Keratinocyte (primary cell): Measurements from ENCODE around the gene GPR152. TPM values are rescaled to one million over a fixed set of nuclear protein-coding genes. Genes with fewer than 3 reads are reported as not detected.

Experiments used
- DNase-seq: peaks from one replicate; pipeline ENCODE4 v3.0.0-alpha.2; 2011; ENCODE audit warnings: low read depth, missing footprints, low spot score
- FAIRE-seq: peaks from 2 replicates; lab custom pipeline; 2011; peaks lifted over from hg19 to GRCh38; lab: Jason Lieb, UNC
- H2AFZ ChIP-seq: 2 replicates; pipeline ENCODE4 v1.6.0; 2012; ENCODE audit warnings: low read length, control low read depth, inconsistent platforms; ENCODE audit not compliant: control insufficient read depth
- H3K27ac ChIP-seq: 2 replicates; pipeline ENCODE4 v1.5.1; 2011; ENCODE audit warnings: low read length; ENCODE audit not compliant: control insufficient read depth, insufficient read depth
- H3K27me3 ChIP-seq: 3 replicates; pipeline ENCODE4 v1.6.0; 2011; ENCODE audit warnings: low read length; ENCODE audit not compliant: control insufficient read depth, insufficient read depth; ENCODE audit errors: extremely low read depth
- H3K36me3 ChIP-seq, 2 experiments: 2 replicates in 1 of 2; 3 replicates in 1 of 2; pipeline ENCODE4 v1.5.1; 2011; ENCODE audit warnings: low read length in 2 of 2, mild to moderate bottlenecking in 1 of 2; ENCODE audit not compliant: control insufficient read depth in 2 of 2, insufficient read depth in 2 of 2; ENCODE audit errors: extremely low read depth in 1 of 2
- H3K4me1 ChIP-seq: 3 replicates; pipeline ENCODE4 v1.5.1; 2011; ENCODE audit warnings: low read length; ENCODE audit not compliant: control insufficient read depth, insufficient read depth; ENCODE audit errors: extremely low read depth
- H3K4me2 ChIP-seq: 3 replicates; pipeline ENCODE4 v1.6.0; 2011; ENCODE audit warnings: low read depth, low read length; ENCODE audit not compliant: control insufficient read depth, insufficient read depth; ENCODE audit errors: extremely low read depth
- H3K4me3 ChIP-seq, 3 experiments: fragments of 200-600 bp in 1 of 3; sonication (generic) in 1 of 3; 2 replicates in 2 of 3; 3 replicates in 1 of 3; pipeline ENCODE4 v1.5.1; 2011 to 2016; ENCODE audit warnings: low read length in 3 of 3, mild to moderate bottlenecking in 3 of 3, control low read depth in 2 of 3, inconsistent platforms in 1 of 3, low read depth in 1 of 3, mixed read lengths in 1 of 3, mixed run types in 1 of 3, moderate library complexity in 1 of 3; ENCODE audit not compliant: control insufficient read depth in 2 of 3, insufficient read depth in 2 of 3; ENCODE audit errors: extremely low read depth in 1 of 3
- H3K79me2 ChIP-seq: 2 replicates; pipeline ENCODE4 v1.6.0; 2012; ENCODE audit warnings: low read length; ENCODE audit not compliant: control insufficient read depth, insufficient read depth
- H3K9ac ChIP-seq: 3 replicates; pipeline ENCODE4 v1.6.0; 2011; ENCODE audit warnings: low read length; ENCODE audit not compliant: control insufficient read depth, insufficient read depth; ENCODE audit errors: extremely low read depth
- H3K9me1 ChIP-seq: 3 replicates; pipeline ENCODE4 v1.6.0; 2011; ENCODE audit warnings: low read length; ENCODE audit not compliant: control insufficient read depth, insufficient read depth; ENCODE audit errors: extremely low read depth
- H3K9me3 ChIP-seq: 2 replicates; pipeline ENCODE4 v1.5.1; 2012; ENCODE audit warnings: low read depth, low read length; ENCODE audit not compliant: control insufficient read depth
- H4K20me1 ChIP-seq: 3 replicates; pipeline ENCODE4 v1.6.0; 2011; ENCODE audit warnings: low read length; ENCODE audit not compliant: control insufficient read depth, insufficient read depth; ENCODE audit errors: extremely low read depth
- CTCF ChIP-seq, 3 experiments: IDR thresholded peaks in 1 of 3; conservative IDR thresholded peaks in 1 of 3; optimal IDR thresholded peaks in 1 of 3; 2 replicates in 2 of 3; 3 replicates in 1 of 3; pipeline versions ENCODE3 to v1.5.1; 2011; ENCODE audit warnings: low read length in 3 of 3, mild to moderate bottlenecking in 3 of 3, moderate library complexity in 2 of 3, control low read depth in 1 of 3, inconsistent platforms in 1 of 3; ENCODE audit not compliant: insufficient read depth in 2 of 3; ENCODE audit errors: extremely low read depth in 1 of 3
- EZH2 ChIP-seq: IDR thresholded peaks from one replicate; pipeline ENCODE4 v1.6.1; 2012; ENCODE audit warnings: inconsistent platforms, mild to moderate bottlenecking, low read length, moderate library complexity
- dilution Hi-C: fragments of 300-500 bp; cut with MboI; formaldehyde crosslinking; loops from one replicate; pipeline ENCODE4 v1.7.0; 2020; ENCODE audit warnings: low sequenced_read_pairs; ENCODE audit not compliant: extremely low pct_ligation_motif_present
- polyA plus RNA-seq, 5 experiments: library from polyadenylated mRNA; depleted of rRNA in 3 of 5; stranded (reverse) in 3 of 5; stranded (forward) in 1 of 5; unstranded in 1 of 5; fragments of >200 nt; gene quantifications; 1 replicate in 1 of 5; 2 replicates in 3 of 5; 3 replicates in 1 of 5; pipeline versions ENCODE4 v1.2.1 to v1.2.3, GENCODE V29; 2011 to 2012; ENCODE audit warnings: missing spikeins in 2 of 5, low read depth in 1 of 5, low replicate concordance in 1 of 5

The GPR152 gene
- polyA plus RNA-seq, 1 donor (not counting 4 experiments of a cell fraction or from before 2014, with no cell fraction given): not detected

DNA sequence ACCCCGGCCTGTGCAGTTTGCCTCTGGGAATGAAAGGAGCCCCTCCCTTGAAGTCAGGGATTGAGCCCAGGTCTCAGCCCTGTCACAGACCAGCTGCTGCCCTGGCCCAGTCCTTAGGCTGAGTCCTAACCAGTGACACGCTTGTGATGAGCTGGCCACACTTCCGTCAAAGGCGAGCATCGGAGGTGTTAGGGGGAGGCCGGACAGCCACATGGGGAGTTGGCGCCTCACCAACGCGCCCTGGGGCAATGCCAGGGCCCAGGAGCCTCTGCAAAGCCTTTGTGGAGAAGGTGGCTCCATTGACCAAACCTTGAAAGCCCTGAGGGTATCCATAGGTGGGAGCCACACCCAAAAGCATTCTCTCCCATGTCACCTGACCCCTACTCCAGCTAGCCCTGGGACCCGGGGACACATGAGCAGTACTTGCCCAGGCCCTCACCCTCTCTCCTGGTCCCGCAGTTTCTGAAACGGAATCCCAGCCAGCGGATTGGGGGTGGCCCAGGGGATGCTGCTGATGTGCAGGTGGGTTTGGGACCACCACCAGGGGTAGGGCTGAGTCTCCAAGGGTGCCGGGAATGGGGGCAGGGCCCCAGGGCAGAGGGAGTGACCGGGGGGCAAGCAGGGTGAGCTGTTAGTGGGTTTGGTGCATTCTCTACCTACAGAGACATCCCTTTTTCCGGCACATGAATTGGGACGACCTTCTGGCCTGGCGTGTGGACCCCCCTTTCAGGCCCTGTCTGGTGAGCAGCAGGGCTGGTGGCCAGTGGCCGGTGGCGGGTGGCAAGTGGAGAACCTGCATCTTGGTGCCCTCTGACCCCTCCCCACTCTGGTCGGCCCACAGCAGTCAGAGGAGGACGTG, 18.8 kb downstream of the GPR152 start:
- H2AFZ ChIP-seq: no peak overlapping the region
- no peak for TF ChIP-seq CTCF (optimal IDR thresholded peaks at IDR 0.05 in 1 of 3, IDR thresholded peaks at IDR 0.05 in 1 of 3, conservative IDR thresholded peaks at IDR 0.05 in 1 of 3; ENCODE audit: extremely low read depth in 1 of 3, insufficient read depth in 2 of 3, low read length in 3 of 3)
- TF ChIP-seq EZH2: no peak
- peaks cover 2% of the 10 kb centered on the region for H4K20me1 ChIP-seq
- dilution Hi-C loops: no loop called here
- DNase-seq (no peak), FAIRE-seq (no peak)
- H3K27me3 ChIP-seq: no peaks in the 10 kb centered on the region
- no peak overlapping the region for H3K4me2 ChIP-seq
- no peaks in the 10 kb centered on the region for H3K9me1 ChIP-seq
- peaks cover 14% of the 10 kb centered on the region for H3K4me1 ChIP-seq
- H3K36me3 ChIP-seq: peaks cover 33 to 40% of the 10 kb centered on the region in 2 experiments
- no peak overlapping the region for H3K9ac ChIP-seq
- H3K4me3 ChIP-seq: no peak overlapping the region
- H3K9me3 ChIP-seq: no peaks in the 10 kb centered on the region
- peaks cover 23% of the 10 kb centered on the region for H3K79me2 ChIP-seq
- no peak overlapping the region for H3K27ac ChIP-seq

DNA sequence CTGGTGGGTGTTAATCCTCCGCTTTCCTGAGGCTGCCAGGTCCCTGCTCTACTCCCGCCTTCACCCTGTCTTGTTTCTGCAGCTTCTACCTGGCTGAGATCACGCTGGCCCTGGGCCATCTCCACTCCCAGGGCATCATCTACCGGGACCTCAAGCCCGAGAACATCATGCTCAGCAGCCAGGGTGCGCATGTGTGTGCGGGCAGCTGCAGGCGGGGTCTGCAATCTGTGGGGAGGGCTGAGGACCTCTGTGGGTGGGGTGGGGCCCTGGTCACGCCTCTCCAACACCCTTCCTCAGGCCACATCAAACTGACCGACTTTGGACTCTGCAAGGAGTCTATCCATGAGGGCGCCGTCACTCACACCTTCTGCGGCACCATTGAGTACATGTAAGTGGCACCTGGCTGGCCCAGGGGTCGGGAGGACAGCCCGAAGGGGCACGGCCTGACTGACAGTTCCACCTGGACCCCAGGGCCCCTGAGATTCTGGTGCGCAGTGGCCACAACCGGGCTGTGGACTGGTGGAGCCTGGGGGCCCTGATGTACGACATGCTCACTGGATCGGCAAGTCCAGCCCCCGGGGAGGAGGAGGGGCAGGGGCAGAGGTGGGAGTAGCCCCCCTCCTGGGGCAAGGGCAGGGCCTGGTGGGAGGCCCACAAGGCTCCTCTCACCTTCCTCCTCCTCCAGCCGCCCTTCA, 19.7 kb downstream of the GPR152 start:
- TF ChIP-seq CTCF (optimal IDR thresholded peaks at IDR 0.05 in 1 of 3, IDR thresholded peaks at IDR 0.05 in 1 of 3, conservative IDR thresholded peaks at IDR 0.05 in 1 of 3; ENCODE audit: extremely low read depth in 1 of 3, insufficient read depth in 2 of 3, low read length in 3 of 3): no peak
- TF ChIP-seq EZH2: no peak
- Histone ChIP-seq H3K27ac (no peak overlapping the region), H3K4me3 (no peak overlapping the region), H2AFZ (no peak overlapping the region), H3K36me3 (peaks cover 31 to 40% of the 10 kb centered on the region in 2 experiments), H3K9me1 (no peaks in the 10 kb centered on the region), H3K9me3 (no peaks in the 10 kb centered on the region), H3K27me3 (no peaks in the 10 kb centered on the region), H3K79me2 (peaks cover 27% of the 10 kb centered on the region), H3K4me2 (no peak overlapping the region), H4K20me1 (peaks cover 2% of the 10 kb centered on the region), H3K9ac (no peak overlapping the region), H3K4me1 (peaks cover 15% of the 10 kb centered on the region)
- no peak for FAIRE-seq
- dilution Hi-C loops: no loop called here
- DNase-seq: no peak
